Effector CD4-positive, alpha-beta T cell (primary cell): Measurements from ENCODE around the gene C11orf54.
"Not testable (repeated sequence)": the region's sequence is repeated elsewhere in the genome, so short reads cannot be mapped to it uniquely, and the experiment has no call there.

Experiments
- DNase-seq: peaks from one replicate; pipeline ENCODE4 v3.0.0-alpha.2; 2020

The C11orf54 gene

DNA sequence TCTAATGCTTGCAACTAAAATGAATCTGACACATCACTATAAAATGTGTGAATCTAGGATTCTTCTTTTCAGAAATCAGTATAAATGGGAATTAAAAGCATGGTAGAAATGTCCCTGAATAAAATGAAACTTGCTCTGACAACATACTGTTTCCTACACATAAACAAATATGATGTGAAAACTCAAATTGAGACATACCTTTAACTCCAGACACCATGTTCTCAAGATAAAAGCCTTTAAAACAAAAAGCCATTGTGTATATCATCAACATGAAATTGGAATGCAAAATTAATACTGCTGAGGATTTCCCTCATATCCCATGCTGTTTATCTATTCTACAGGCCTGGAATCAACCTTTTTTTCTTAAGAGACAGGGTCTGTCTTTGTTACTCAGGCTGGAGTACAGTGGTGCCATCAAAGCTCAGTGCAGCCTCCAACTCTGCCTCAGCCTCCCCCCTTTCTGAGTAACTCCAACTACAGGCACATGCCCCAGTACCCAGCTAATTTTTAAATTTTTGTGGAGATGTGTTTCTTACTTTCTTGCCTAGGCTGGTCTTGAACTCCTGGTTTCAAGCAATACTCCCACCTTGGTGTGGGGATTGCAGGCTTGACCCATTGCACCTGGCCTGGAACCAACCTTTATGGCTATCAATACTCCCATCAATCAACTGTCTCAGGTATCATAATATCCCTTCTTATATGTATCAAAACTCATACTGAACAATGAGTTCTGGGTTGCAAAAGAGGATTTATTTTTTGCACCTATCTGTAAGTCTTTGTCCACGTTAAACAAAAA lies 6.8 kb upstream of the C11orf54 start:
- no peak for DNase-seq

DNA sequence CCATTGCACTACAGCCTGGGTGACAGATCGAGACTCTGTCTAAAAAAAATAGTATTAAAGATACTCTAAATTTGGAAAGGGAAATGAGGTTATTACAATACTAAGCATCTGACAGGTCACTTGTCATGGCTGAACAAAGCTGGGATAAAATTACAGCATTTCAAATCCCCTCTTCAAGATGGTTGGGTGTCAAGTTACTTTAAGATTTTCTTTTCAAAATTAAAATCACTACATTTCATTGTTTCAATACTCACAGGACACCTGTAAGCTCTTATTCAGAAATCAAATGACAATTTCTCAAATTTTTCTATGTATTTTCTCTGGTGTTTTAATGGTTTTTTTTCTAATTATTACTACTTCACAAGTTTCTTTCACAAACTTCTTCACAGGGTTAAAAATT lies 5.8 kb upstream of the C11orf54 start:
- DNase-seq: no peak

DNA sequence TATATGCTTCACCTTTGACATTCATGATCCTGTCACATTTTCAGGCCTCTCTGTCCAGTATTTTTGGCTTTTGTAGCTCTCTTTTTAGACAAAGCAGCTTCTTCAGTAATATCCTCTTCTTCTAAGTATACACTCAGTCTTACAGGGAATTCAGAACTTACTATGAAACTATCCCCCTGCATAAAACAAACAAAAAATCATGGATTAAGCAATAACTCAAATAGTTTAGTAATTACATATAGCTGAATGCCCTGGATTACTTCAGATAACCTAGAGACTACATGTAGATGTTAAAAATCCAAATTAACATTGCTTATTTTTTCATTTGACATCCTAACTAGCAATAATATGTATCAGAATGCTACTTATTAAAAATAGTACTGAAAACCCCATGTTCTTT lies 5.3 kb upstream of the C11orf54 start:
- no peak for DNase-seq

- no peak for DNase-seq
Observed at GRCh38 chr11:93737904-93738612, 3.4 kb upstream of the C11orf54 start.

DNA sequence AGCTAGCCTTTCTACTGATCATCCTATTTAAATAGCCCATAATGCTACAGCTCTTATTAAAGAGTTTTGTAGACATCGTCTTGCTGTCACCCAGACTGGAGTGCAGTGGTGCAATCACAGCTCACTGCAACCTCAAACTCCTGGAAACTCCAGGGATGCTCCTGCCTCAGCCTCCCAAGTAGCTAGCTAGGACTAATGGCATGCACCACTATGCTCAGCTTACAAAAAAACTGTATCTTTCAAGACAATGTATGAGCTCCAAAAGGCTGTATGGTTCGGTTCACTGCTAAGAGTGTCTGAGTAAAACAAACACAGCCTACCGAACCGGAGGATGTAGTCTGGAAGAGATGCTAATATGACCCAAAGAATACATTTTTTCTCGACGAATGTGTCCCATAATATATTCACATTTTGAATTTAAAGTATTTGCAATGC lies 2.8 kb upstream of the C11orf54 start:
- DNase-seq: no peak

GRCh38 chr11:93740031-93740729 lies 1.3 kb upstream of the C11orf54 start:
- no peak for DNase-seq

DNA sequence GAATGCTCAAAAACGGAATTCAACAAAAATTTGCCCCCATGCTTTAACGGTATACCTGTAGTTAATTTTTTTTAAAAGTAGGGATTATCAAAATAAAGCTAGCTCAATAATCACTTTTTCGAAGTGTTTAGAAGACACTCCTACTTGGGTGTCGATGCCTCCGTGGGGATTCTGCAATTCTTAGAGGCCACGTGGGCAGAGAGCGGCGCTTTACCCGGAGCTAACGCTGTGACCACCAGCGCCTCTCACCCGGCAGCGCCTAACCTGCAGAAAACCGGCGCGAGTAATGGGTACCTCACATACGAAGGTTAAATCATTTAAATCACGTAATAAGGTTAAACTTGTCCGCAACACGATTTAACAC lies 760 bp upstream of the C11orf54 start:
- DNase-seq: peak; percentile 46

GRCh38 chr11:93741882-93742226 lies 382 bp downstream of the C11orf54 start:
- no peak for DNase-seq

GRCh38 chr11:93743291-93743690 lies 1.8 kb downstream of the C11orf54 start:
- no peak for DNase-seq

DNA sequence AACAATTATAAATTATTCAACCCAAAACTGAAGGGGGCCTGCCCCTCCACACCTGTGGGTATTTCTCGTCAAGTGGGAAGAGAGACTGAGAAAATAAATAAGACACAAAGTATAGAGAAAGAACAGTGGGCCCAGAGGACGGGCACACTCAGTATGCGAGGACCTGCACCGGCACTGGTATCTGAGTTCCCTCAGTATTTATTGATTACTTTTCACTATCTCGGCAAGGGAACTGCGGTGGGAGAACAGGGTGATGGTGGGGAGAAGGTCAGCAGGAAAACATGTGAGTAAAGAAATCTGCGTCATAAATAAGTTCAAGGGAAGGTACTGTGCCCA lies 3.2 kb downstream of the C11orf54 start:
- DNase-seq: no peak

- not testable (repeated sequence) for DNase-seq
Observed at GRCh38 chr11:93745005-93745755, 3.7 kb downstream of the C11orf54 start.

DNA sequence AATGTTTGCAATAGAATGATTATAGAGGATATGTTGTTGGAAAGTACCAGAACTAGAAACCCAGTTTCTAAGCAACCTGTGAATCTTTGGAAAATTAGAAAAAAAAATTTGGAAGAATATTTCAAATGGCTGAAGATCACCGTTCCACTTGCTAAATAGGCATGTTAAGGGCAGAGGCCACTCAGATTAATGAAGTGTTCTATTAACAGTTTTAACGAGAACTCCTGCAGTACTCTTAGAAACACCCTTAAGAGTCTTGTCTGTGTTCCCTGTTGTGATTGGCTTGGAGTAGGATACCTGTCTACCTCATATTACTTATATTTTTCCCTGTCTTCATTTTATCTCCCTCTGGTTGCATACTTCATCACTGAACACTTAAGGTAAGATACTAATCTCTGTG lies 4.6 kb downstream of the C11orf54 start:
- DNase-seq: no peak

DNA sequence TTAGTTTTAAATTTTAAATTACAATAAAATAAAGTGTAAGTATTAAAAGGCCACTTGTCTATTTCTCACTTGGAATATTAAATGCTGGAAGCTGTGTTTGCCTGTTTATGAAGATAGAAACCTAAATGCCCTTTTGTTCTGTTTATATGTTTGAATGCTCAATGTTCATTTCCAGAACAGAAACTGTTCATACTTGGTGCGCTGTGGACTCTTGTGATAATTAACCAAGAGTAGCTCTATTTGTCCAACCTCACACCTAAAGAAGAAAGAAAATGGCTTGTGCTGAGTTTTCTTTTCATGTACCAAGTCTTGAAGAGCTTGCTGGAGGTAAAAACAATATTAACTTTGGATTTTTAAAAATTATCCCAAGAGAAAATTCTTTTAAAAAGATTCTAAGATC lies 5.7 kb downstream of the C11orf54 start:
- DNase-seq: no peak

DNA sequence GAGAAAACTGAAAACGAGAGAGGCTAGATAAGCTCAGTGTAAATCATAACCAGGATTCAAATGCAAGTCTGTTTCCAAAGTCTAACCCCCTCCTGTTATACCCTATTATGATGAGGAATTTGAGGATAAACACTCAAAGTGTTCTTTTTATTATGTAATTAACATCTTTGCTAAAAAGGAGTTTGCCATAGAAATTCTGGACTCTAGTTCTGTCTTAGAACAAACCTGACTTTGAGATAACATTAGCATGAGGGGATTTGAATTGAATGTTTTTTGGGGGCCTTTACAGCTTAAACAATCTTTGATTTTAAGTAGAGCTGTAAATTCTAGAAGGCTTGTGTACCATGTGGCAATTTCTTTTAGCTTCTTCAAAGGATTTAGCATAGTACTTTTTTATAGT lies 9.5 kb downstream of the C11orf54 start:
- DNase-seq: no peak

DNA sequence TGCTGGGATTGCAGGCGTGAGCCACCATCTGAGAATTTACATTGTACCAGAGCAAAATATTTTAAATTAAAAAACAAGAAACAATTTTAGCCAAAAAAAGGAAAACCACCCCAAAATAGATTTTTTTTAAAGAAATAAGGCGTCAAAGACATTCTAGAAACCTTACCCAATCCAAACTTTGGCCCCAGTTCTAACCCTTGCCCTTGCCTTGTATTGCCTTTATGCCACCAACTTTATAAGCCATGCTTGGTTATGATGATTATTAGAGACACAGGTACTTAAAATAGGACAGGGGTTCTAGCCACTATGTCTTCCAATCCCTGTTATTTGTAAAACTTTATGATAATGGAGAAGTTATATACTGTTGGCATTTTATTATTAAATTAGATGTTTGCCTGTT lies 11.8 kb downstream of the C11orf54 start:
- DNase-seq: no peak

GRCh38 chr11:93756748-93757147 lies 15.3 kb downstream of the C11orf54 start:
- DNase-seq: no peak

DNA sequence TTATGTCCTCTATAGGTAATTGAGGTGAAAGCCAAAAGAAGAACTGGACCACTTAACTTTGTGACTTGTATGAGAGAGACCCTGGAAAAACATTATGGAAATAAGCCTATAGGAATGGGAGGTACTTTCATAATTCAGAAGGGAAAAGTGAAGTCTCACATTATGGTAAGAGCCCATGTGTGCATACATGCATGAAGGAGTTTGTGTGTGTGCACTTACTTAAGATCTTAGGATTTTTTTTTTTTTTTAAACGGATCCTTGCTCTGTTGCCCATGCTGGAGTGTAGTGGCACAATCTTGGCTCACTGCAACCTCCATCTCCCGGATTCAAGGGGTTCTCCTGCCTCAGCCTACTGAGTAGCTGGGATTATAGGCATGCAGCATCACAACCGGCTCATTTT lies 15.8 kb downstream of the C11orf54 start:
- DNase-seq: no peak

DNA sequence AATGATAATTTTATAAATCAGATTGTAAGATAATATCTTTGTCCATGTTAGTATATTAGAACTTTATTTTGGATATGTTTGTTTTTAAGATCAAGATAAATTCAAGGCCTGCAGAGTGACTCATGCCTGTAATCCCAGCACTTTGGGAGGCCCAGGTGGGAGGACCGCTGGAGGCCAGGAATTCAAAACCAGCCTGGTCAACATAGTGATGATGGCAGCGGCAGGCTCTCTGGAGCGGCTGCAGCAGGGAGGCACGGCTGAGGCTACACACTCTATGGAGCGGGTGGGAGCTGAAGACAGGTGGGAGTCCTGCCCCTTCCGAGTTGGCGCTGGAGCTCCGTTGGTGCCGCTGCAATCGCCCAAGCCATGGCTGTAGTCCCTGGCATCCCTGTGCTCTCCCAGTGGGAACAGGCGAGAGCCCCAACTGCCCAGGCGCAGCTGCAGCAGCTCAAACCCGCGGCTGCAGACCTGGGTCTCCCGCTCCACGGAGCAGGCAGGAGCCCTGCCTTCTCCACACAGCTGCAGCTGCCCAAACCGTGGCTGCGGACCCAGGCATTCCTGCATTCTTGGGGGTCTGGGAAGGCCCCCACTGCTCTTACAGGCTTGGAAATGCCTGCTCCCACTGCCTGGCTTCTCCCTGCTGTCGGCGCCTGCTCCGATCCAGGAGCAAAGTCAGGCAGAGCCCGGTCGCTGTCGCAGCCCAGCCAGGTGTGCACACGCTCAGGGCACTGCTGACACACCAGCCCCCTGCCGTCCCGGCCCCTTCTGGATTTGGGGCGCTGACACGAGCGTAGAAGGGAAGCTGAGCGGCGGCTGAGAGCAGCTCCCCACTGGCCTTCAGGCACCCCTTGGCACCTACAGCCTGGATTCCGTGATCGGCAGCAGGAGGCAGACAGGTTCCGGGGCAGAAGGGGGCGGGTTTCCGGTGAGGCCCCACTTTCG lies 16.7 kb downstream of the C11orf54 start:
- DNase-seq: no peak

- not testable (repeated sequence) for DNase-seq
Observed at GRCh38 chr11:93759123-93759522, 17.7 kb downstream of the C11orf54 start.

DNA sequence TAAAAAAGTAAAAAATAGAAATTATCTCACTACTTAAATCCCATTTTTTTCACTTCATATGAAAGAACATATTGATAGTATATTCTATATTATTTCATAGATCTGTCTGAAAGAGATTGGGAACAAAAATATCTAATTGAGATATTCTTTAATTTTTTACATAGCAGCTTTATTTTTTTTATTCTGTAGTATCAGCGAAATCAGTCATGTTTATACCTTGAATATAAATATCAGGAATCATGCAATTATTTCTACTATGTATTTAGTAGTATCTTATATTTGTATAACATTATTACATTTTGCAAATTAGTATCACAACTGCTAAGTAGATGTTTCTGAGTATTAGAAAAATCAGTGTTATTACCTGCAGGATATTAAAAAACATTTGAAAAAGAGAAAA lies 20.4 kb downstream of the C11orf54 start:
- no peak for DNase-seq

GRCh38 chr11:93765551-93765950 lies 24.1 kb downstream of the C11orf54 start:
- no peak for DNase-seq

DNA sequence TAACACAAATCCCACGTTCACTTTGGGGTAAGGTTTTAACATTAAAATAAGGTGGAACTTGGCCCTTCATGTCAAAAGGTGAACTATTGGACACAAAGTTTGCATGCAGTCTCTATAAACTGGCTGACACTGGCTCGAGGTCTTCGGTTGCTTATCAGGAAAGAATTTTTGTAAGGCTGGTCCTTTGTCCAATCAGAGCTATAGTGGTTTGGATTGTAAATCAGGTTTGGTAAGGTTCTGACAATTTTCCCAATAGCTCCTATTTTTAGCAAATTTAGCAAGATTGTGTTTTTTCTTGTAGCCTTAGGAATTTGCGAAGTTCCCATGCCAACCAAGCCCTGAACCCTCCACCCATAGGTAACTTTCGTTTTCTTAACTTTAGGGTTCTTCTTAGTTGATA lies 25.0 kb downstream of the C11orf54 start:
- DNase-seq: no peak
